HG02973 (cell line): ENCODE measurements around the gene SERPINA3.

Experiments
- ATAC-seq: cut with Tn5 transposase; IDR thresholded peaks from one replicate; pipeline ENCODE4 v1.9.1; 2021; ENCODE audit warnings: moderate library complexity; ENCODE audit not compliant: unreplicated experiment

Gene SERPINA3

GRCh38 chr14:94612580-94613554 is 676 bp downstream of the SERPINA3 start:
- ATAC-seq = no peak

GRCh38 chr14:94613720-94614644 is 1.8 kb downstream of the SERPINA3 start:
- no peak for ATAC-seq

- no peak for ATAC-seq
Measured at GRCh38 chr14:94614802-94615201, 2.6 kb downstream of the SERPINA3 start.

DNA sequence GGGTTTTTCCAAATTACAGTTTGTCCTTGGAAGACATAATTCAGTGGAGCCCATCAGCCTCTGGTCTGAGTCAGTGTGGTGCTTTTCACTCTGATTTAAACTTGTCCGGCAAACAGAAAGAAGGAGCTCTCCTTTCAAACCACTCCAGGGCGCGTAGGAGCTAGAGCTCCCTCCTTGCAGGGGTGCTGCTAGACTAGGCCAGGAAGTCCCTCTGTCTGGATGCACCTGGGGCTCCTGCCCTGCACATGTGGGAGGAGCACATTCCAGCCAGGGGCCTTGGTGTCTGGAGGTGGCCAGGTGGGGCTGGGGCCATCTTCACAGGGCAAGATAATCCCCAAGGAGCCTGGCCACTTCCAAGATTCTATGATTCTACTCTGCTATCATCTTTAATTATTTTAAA is 3.1 kb downstream of the SERPINA3 start:
- no peak for ATAC-seq

DNA sequence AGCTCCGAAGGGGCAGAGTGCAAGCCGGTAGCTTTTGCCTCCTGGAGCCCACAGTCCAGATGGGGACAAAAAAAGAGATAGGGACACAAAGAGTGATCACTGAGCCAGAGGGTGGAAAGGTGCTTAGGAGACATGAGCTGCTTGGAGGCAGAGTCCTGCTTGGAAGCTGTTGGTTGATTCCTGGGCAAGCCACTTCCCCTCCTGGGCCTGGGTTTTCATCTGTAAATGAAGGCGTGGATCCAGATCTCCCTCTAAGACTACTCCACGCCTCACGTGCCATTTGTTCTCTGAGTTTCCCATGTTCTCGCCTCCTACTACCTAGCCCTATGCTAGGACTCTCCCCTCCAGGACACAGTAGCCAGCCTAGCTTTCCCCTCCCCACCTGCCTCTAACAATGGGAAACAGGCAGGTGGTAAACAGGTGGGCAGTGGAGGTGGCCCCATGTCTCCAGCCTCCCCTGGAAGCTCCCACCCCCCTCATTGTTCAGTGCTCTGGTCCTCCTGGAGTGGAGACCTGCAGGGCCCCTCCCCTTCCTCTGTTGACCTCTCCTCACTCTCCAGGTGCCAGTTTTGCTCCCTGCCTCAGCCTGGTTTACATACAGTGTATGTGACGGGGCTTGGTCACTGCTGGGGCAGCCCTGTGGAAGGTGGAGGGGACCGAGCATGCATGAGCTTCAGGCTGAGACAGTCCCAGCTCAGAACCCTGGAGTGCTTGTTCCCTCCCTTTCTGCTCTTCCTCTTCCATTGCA is 3.8 kb downstream of the SERPINA3 start:
- ATAC-seq = no peak

DNA sequence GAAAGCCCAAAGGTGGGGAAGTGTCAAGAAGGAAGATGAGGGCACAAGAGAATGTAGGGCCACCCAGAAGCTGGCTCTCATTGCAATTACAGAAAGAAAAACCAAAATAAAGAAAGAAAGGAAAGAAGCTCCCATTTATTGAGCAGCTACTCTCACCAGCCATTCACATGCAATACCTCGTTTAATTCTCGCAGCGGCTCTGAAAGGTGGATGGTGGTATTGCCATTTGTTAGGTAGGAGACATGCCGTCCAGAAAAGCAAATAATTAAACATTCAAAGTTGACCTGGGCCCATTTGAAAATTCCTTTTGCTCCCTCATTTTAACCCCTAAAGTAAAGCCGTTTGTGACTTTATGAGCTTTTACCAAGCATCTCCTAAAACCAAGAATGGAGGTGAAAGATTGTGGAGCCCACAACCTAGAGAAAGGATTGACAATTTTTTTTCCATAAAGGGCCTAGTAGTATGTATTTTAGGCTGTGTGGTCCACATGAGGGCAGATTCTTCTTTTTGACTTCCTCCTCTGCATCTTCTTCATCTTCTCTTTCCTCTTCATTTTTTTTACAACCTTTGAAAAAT is 5.3 kb downstream of the SERPINA3 start:
- ATAC-seq = no peak

- no peak for ATAC-seq
Measured at GRCh38 chr14:94617988-94618822, 6.0 kb downstream of the SERPINA3 start.

DNA sequence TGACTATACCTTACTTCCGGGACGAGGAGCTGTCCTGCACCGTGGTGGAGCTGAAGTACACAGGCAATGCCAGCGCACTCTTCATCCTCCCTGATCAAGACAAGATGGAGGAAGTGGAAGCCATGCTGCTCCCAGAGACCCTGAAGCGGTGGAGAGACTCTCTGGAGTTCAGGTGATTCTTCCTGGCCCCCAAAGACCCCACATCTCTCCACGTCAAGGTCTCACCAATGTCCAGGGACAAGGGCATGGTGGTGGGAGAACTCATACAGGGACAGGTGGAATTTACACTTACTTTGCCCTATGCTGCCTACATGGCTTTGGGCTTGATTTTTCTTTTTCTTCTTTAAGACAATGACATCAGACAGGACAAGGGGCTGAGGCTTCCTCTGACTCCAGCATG is 7.1 kb downstream of the SERPINA3 start:
- ATAC-seq = no peak

- ATAC-seq = no peak
Measured at GRCh38 chr14:94620597-94620996, 8.4 kb downstream of the SERPINA3 start.

DNA sequence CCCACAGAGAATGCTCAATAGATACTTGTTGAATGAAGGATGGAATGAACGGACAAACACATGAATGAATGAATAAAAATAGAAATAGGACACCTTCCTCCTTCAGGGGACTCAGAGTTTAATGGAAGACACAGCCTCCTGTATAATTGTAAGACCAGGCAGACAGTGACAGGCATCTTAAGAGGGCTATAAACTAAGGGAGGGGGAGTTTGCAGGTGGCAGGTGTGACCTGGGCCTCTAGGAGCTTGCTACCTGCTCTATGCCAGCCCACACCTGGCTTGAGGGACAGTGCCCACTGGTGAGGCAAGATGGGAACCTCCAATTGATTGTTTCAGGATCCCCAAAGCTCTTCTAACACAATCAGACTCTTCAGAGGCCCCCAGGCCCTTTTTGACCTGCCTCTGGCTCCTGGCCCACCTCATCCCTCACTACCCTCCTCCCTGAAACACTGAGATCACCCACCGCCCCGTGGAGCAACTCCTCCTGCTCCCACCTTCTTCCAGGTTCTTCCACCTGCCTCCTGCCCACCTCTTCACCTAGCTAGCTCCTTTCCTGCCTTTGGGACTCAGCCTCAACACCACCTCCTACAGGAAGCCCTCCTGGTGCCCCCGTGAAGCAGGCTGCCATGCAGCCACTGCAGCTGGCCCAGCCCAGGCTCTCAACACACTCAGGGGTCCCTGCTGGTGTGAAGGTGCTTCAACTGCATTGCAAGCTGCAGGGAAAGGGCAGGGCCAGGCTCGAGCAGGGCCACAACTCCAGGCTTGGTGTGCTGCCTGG is 9.4 kb downstream of the SERPINA3 start:
- ATAC-seq = no peak

- ATAC-seq = no peak
Measured at GRCh38 chr14:94622653-94623421, 10.6 kb downstream of the SERPINA3 start.

GRCh38 chr14:94623422-94623809 is 11.2 kb downstream of the SERPINA3 start:
- no peak for ATAC-seq

DNA sequence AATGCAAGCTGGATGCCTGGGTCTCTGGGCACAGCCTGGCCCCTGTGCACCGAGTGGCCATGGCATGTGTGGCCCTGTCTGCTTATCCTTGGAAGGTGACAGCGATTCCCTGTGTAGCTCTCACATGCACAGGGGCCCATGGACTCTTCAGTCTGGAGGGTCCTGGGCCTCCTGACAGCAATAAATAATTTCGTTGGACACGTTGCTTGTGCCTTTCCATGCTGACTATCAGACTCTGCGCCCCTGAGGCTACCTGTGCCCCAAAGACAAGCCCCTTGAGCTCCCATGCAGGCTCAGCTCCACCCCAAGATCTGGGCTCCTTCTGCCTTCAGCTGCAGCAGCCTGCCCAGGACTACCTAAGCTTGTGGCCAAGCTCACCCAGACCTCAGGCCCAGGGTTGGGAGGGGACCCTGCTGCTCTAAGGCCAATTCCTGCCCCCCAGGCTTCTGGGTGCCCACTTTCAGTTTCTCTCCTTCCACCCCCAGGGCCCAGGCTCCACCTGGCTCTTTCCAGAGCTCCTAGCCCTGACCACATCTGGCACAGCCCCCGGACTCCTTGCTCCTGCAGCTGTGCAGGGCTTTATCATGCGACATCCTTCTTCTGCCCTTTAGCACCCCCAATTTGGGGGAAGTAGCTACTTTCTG is 11.8 kb downstream of the SERPINA3 start:
- ATAC-seq = no peak

DNA sequence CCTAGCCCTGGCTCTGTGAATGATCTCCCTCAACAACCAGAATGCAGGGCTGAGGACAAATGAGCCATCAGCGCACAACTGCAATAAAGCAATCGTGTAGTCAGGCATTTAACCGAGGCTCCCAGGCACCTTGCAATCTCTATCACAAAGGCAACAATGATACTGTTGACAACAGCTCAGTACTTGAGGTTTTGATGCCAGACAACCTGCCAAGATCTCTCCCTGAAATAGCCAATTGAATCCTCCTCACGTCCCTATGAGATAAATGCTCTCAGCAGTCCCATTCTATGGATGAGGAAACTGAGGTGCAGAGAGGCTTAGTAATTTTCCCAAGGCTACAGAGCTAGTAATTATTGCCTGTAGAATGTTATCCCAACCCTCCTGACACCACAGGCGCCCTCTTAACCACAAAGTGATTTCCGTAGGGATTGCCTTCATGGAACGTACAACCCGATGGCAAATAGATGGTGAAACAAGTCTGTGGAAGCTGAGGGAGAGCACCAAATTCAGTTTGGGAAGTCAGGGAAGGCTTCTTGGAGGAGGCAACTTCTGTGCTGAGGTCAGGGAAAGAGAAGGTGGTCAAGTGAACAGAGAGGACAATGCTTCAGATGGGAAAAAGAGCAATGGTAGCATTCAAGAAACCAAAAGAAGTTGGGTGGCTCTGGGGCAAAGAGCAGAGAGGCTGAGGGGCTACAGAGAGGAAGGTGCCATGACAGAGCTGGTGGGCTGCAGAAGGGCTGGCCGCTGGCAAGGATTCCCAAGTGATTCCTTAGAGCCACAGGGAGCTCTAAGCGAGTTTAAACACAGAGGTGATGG is 12.6 kb downstream of the SERPINA3 start:
- ATAC-seq = no peak

GRCh38 chr14:94625353-94625635 is 13.1 kb downstream of the SERPINA3 start:
- ATAC-seq = no peak

- ATAC-seq = no peak
Measured at GRCh38 chr14:94628578-94628977, 16.4 kb downstream of the SERPINA3 start.

DNA sequence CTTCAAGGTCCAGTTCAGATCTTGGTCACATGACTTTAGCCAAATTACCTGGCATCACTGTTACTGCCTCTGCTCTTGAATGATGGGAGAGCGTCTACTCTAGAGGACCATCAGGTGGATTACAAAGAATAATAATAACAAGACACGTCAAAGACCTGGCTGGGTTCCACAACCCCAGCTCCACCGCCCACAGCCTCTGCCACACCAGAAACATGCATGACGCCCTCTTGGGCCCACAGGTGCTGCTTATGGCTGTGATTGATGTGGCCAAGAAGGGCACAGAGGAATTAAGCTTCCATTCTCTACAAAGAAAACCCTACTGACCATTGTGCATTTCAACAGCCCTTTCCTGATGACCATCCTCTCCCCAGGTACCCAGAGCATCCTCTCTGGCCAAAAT is 18.2 kb downstream of the SERPINA3 start:
- ATAC-seq = no peak
